Osteocyte (in vitro differentiated cells): ENCODE results near the gene FLAD1. TPM values are rescaled to one million over a fixed set of nuclear protein-coding genes. Genes with fewer than 3 reads are reported as not detected.

Source experiments
- DNase-seq: peaks from one replicate; pipeline ENCODE4 v3.0.0; 2021; ENCODE audit warnings: mixed read lengths; ENCODE audit not compliant: unreplicated experiment; ENCODE audit errors: extremely low spot score
- H3K27ac Mint-ChIP-seq: one replicate; pipeline ENCODE4 v1.8.0; 2021; ENCODE audit warnings: mild to moderate bottlenecking, mixed read lengths; ENCODE audit not compliant: unreplicated experiment
- H3K27me3 Mint-ChIP-seq: one replicate; pipeline ENCODE4 v1.8.0; 2021; ENCODE audit warnings: mixed read lengths; ENCODE audit not compliant: unreplicated experiment
- H3K36me3 Mint-ChIP-seq: one replicate; pipeline ENCODE4 v1.8.0; 2021; ENCODE audit warnings: mixed read lengths; ENCODE audit not compliant: unreplicated experiment
- H3K4me1 Mint-ChIP-seq: one replicate; pipeline ENCODE4 v1.8.0; 2021; ENCODE audit warnings: mixed read lengths; ENCODE audit not compliant: unreplicated experiment
- H3K4me3 Mint-ChIP-seq: one replicate; pipeline ENCODE4 v1.8.0; 2021; ENCODE audit warnings: mild to moderate bottlenecking, moderate library complexity, mixed read lengths; ENCODE audit not compliant: unreplicated experiment
- H3K9me3 Mint-ChIP-seq: one replicate; pipeline ENCODE4 v1.8.0; 2021; ENCODE audit warnings: mixed read lengths; ENCODE audit not compliant: unreplicated experiment
- total RNA-seq: library from RNA; stranded (reverse); gene quantifications from 2 replicates; pipeline ENCODE4 v1.2.1, GENCODE V29; 2021
- TF ChIP-seq, protein P1 (sequence below): fragments of 200-600 bp; sonication (generic); IDR thresholded peaks from 2 replicates; pipeline ENCODE4 v1.5.0; 2021; ENCODE audit warnings: antibody characterized with exemption, mild to moderate bottlenecking, moderate library complexity

Gene FLAD1
- total RNA-seq, 1 donor from 2014 or later: 31.2 TPM

DNA sequence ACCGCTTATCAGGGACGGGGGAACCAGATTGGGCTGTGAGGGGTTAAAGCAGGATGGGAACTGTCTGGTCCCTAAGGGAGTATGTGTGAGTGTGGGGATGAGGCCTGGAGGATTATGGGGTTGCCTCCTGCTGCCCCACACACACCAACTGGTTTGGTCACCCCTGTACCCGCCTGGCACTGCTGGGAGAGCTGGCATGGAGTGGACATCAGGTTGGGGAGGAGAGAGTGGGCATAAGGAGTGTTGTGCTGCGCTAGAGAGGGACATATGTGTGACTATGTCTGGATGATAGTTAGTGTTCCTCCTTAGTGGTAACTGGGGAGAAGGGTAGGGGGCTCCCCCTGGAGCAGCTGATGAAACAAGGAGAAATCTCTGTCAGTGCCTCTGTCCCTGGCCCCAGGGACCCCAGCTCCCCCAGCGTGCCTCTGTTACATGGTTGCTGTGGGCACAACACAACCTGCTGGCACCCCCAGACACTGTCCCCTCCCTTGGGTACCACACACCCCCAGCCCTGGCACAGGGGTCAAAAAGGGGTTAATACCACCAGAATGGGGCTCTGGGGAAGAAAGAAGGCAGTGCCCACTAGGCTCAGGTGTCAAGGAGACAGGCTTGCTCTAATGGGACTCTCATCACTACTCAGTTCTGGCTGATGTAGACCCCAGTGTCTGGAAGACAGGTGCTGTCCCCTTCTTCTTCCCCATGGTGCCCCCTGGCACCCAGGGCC, 21.4 kb downstream of the FLAD1 start:
- peak overlapping the region; percentile 91 for H3K4me3 Mint-ChIP-seq
- H3K27ac Mint-ChIP-seq: peak overlapping the region; percentile 96
- TF ChIP-seq, protein P1, sequence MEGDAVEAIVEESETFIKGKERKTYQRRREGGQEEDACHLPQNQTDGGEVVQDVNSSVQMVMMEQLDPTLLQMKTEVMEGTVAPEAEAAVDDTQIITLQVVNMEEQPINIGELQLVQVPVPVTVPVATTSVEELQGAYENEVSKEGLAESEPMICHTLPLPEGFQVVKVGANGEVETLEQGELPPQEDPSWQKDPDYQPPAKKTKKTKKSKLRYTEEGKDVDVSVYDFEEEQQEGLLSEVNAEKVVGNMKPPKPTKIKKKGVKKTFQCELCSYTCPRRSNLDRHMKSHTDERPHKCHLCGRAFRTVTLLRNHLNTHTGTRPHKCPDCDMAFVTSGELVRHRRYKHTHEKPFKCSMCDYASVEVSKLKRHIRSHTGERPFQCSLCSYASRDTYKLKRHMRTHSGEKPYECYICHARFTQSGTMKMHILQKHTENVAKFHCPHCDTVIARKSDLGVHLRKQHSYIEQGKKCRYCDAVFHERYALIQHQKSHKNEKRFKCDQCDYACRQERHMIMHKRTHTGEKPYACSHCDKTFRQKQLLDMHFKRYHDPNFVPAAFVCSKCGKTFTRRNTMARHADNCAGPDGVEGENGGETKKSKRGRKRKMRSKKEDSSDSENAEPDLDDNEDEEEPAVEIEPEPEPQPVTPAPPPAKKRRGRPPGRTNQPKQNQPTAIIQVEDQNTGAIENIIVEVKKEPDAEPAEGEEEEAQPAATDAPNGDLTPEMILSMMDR: no peak
- H3K9me3 Mint-ChIP-seq: no peaks in the 10 kb centered on the region
- DNase-seq: no peak
- no peaks in the 10 kb centered on the region for H3K36me3 Mint-ChIP-seq
- H3K27me3 Mint-ChIP-seq: no peaks in the 10 kb centered on the region
- peaks cover 28% of the 10 kb centered on the region for H3K4me1 Mint-ChIP-seq

DNA sequence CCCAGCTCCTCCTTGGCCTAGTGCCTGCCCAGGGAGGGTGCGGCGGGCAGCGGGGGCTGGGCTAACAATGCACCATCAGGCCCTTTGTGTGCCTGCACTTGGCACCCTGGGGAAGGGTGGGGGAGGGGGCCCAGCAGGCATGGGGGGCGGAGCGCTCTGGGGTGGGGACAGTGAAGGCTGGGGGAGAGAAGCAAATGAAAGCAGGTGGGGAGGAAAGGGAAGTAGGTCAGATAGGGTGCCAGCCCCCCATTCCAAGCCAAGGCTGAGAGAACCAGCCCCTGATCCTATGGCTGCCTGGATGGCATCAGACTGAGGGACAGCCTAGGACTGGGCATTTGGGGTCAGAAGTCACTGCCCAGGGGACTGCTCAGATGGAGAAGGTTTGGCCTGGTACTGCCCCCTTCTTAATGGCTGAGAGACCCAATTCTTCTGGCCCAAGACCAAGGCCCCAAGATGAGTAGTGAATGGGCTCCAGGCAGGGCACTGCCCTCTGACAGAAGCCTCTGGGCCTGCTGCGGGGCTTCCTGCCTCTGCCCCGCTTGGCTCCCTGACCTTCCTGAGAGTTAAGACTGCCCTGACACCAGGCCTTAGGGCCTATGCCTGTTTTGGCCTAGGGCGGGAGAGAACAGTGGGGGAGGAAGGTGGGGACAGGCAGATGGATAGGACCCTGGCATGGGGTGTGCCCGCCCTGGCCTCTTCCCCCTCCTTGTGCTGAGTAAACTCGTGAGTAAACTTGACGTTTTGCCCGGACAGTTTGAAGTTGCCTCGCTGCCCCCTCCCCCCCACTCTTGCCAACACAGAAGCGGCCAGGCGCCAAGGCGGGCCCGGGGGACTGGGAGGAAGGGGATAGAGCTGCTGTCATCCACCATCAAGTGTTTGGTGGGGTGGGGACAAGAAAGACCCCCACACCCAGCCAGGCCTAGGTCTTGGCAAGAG, 22.2 kb downstream of the FLAD1 start:
- TF ChIP-seq, protein P1: no peak
- peaks cover 24% of the 10 kb centered on the region for H3K4me1 Mint-ChIP-seq
- H3K36me3 Mint-ChIP-seq: peaks cover 2% of the 10 kb centered on the region
- H3K4me3 Mint-ChIP-seq: no peak overlapping the region
- H3K27ac Mint-ChIP-seq: peak overlapping the region; percentile 63
- no peaks in the 10 kb centered on the region for H3K9me3 Mint-ChIP-seq
- no peaks in the 10 kb centered on the region for H3K27me3 Mint-ChIP-seq
- DNase-seq: no peak

GRCh38 chr1:155006601-155007101, 23.5 kb downstream of the FLAD1 start:
- no peak for DNase-seq
- no peak overlapping the region for H3K4me3 Mint-ChIP-seq
- H3K27me3 Mint-ChIP-seq: no peaks in the 10 kb centered on the region
- peaks cover 2% of the 10 kb centered on the region for H3K36me3 Mint-ChIP-seq
- TF ChIP-seq, protein P1: no peak
- peak overlapping the region; percentile 41 for H3K27ac Mint-ChIP-seq
- peaks cover 26% of the 10 kb centered on the region for H3K4me1 Mint-ChIP-seq
- H3K9me3 Mint-ChIP-seq: no peaks in the 10 kb centered on the region

DNA sequence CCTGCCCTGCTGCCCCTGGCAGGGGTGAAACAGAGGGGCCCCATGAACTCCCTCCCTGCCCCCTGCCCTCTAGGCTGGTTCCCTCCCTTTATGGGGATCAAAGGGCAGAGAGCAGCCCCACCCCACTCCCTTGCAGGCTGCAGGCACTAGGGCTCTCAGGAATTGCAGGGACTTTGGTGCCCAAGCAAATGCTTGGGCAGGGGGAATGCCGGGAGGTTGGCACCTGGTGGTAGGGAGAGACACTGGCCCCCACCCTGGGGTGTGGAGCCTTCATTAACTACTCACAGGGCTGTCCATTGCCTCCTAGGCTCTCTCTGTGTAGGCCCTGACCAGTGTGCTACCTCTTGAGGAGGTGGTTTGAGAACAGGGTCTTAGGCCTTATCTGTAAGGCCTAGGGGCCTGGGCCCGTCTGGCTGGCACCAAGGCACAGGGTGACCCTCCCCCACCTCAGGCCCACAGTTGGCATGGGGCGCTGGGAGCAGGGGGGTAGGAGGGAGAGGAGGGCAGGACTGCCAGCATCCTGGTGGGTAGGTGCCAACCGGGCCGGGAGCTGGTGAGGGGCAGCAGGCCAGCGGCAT, 24.2 kb downstream of the FLAD1 start:
- Mint-ChIP-seq H3K27ac (no peak overlapping the region), H3K4me1 (peaks cover 29% of the 10 kb centered on the region), H3K27me3 (no peaks in the 10 kb centered on the region), H3K4me3 (no peak overlapping the region), H3K9me3 (no peaks in the 10 kb centered on the region), H3K36me3 (peaks cover 2% of the 10 kb centered on the region)
- TF ChIP-seq, protein P1: no peak
- DNase-seq: no peak
